ENCODE results near the gene KCNA2.
A peak's percentile ranks its signal among the peaks of the same experiment; 100 is the strongest.

Gene KCNA2

DNA sequence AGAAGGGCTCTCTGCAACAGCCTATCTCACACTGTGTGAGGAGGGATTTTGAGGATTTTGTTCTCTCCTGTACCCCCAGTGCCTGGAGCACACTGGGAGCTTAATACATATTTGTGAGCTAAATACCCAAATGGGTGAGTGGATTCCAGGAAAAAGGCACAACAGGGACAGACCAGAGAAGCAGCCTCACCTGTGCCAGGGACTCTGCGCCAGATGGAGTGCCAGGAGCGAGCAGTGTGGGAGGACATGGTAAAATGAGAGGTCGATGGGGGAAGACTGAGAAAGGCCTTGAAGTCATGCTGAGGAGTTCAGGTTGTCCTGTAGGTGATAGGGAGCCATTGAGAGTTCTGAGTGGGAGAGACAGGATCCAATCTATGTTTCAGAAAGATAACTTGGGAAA lies 11.0 kb upstream of the KCNA2 start:
- no peak overlapping the region for H3K4me3 ChIP-seq (ENCODE audit: low read depth, low read length)
- TF ChIP-seq, protein P1, sequence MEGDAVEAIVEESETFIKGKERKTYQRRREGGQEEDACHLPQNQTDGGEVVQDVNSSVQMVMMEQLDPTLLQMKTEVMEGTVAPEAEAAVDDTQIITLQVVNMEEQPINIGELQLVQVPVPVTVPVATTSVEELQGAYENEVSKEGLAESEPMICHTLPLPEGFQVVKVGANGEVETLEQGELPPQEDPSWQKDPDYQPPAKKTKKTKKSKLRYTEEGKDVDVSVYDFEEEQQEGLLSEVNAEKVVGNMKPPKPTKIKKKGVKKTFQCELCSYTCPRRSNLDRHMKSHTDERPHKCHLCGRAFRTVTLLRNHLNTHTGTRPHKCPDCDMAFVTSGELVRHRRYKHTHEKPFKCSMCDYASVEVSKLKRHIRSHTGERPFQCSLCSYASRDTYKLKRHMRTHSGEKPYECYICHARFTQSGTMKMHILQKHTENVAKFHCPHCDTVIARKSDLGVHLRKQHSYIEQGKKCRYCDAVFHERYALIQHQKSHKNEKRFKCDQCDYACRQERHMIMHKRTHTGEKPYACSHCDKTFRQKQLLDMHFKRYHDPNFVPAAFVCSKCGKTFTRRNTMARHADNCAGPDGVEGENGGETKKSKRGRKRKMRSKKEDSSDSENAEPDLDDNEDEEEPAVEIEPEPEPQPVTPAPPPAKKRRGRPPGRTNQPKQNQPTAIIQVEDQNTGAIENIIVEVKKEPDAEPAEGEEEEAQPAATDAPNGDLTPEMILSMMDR (IDR thresholded peaks at IDR 0.05; ENCODE audit: low read depth, low read length) = no peak

- H3K4me3 ChIP-seq (ENCODE audit: low read depth, low read length) = no peak overlapping the region
- TF ChIP-seq, protein P1 (IDR thresholded peaks at IDR 0.05; ENCODE audit: low read depth, low read length) = no peak
Measured at GRCh38 chr1:110616587-110616986, 10.4 kb upstream of the KCNA2 start.

DNA sequence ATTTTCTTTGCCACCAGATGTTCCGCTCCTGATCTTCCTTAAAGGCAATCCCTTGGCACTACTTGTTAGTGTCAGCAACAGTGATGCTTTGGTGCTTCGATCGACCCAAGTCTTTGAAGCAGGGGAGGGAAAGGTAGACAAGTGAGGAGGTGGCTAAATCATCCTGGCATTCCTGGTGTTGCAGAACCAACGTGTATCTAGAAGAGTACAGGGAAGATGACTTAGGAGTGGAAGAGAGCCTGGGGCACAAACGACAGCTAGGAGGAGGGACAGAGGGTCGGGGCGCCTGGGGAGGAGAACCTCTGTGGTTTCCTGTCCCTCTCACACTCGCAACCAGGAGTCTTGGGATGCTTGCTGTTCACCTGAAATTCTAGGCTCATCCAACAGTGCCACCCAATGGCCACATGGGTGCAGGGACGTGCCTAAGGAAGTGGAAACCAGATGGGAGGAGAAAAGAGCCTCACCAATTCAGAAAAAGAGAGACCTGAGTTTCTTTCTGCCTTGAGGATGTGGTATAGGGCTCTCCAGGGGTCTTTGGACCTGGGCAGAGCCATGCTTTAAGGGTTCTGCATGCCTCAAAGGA lies 9.5 kb upstream of the KCNA2 start:
- TF ChIP-seq, protein P1 (IDR thresholded peaks at IDR 0.05; ENCODE audit: low read depth, low read length) = peak; percentile 52
- H3K4me3 ChIP-seq (ENCODE audit: low read depth, low read length) = no peak overlapping the region

DNA sequence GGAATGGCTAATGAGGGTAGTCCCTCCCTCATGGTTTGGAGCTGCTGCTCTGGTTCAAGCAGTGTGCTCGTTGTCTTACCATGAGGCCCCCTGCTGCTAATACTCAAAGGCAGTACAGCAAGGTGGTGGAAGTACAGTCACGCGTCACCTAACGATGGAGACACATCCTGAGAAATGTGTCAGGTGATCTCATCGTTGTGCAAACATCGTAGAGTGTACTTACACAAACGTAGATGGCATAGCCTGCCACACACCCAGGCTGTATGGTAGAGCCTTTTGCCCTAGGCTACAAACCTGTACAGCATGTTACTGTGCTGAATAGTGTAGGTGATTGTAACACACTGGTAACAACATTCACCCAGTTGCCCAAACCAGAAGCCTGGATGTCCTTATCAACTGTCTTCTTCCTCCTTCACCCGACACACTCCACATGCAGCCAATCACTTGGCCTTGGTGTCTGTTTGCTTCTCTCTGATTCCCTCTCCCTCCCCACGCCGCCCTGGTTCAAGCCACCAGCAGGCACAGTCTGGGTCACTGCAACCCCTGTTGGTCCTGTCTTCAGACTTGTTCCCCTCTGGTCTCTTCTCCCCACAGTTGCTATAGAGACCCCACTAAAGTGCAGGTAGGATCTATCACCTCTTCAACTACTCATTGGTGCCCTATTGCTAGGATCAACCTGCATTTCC lies 6.0 kb upstream of the KCNA2 start:
- H3K4me3 ChIP-seq (ENCODE audit: low read depth, low read length) = no peak overlapping the region
- TF ChIP-seq, protein P1 (IDR thresholded peaks at IDR 0.05; ENCODE audit: low read depth, low read length) = no peak

- H3K4me3 ChIP-seq (ENCODE audit: low read depth, low read length) = no peak overlapping the region
- TF ChIP-seq, protein P1 (IDR thresholded peaks at IDR 0.05; ENCODE audit: low read depth, low read length) = no peak
Measured at GRCh38 chr1:110610696-110611286, 4.6 kb upstream of the KCNA2 start.

- TF ChIP-seq, protein P1 (IDR thresholded peaks at IDR 0.05; ENCODE audit: low read depth, low read length) = no peak
- H3K4me3 ChIP-seq (ENCODE audit: low read depth, low read length) = no peak overlapping the region
Measured at GRCh38 chr1:110610084-110610483, 3.9 kb upstream of the KCNA2 start.

DNA sequence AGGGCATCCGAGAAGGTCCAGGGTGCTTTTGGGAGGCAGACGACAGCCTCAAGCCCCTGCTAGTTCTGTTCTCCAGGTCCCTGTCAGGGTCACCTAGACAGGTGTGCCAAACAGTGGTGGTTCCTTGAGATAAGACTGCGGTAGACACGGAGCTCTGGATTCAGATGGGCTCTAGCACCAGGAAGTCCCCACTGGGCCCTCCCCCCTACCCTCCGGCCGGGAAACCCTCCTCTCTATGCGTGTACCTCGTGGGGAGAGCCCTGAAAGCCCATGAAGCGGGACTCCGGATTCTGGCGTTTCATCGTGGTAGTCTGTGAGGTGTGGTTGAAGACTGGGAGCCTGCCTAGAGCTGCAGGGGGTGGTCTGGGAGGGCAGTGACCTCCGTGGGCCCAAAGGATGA lies 2.1 kb upstream of the KCNA2 start:
- TF ChIP-seq, protein P1 (IDR thresholded peaks at IDR 0.05; ENCODE audit: low read depth, low read length) = no peak
- H3K4me3 ChIP-seq (ENCODE audit: low read depth, low read length) = no peak overlapping the region
